Measurements from ENCODE around the gene CNPY1.

CNPY1 gene

GRCh38 chr7:155589001-155589980 is 42.9 kb upstream of the CNPY1 start:
- Mint-ChIP-seq H3K4me1 (peaks cover 16% of the 10 kb centered on the region), H3K4me3 (no peak overlapping the region), H3K36me3 (ENCODE audit: low read depth) (no peaks in the 10 kb centered on the region), H3K27me3 (ENCODE audit: low read depth, poor library complexity) (peaks cover 31% of the 10 kb centered on the region), H3K27ac (no peak overlapping the region), H3K9me3 (no peaks in the 10 kb centered on the region)
- TF ChIP-seq CTCF (IDR thresholded peaks at IDR 0.05): no peak
- no peak for DNase-seq

- H3K27ac Mint-ChIP-seq: no peak overlapping the region
- H3K36me3 Mint-ChIP-seq (ENCODE audit: low read depth): no peaks in the 10 kb centered on the region
- TF ChIP-seq CTCF (IDR thresholded peaks at IDR 0.05): no peak
- no peaks in the 10 kb centered on the region for H3K9me3 Mint-ChIP-seq
- peaks cover 36% of the 10 kb centered on the region for H3K27me3 Mint-ChIP-seq (ENCODE audit: low read depth, poor library complexity)
- H3K4me3 Mint-ChIP-seq: no peak overlapping the region
- no peak for DNase-seq
- H3K4me1 Mint-ChIP-seq: peaks cover 16% of the 10 kb centered on the region
Observed at GRCh38 chr7:155588468-155588998, 42.2 kb upstream of the CNPY1 start.

GRCh38 chr7:155587486-155587885 is 41.1 kb upstream of the CNPY1 start:
- Mint-ChIP-seq H3K9me3 (no peaks in the 10 kb centered on the region), H3K27me3 (ENCODE audit: low read depth, poor library complexity) (peaks cover 39% of the 10 kb centered on the region), H3K36me3 (ENCODE audit: low read depth) (no peaks in the 10 kb centered on the region), H3K4me1 (peaks cover 13% of the 10 kb centered on the region), H3K4me3 (no peak overlapping the region), H3K27ac (no peak overlapping the region)
- DNase-seq: no peak
- TF ChIP-seq CTCF (IDR thresholded peaks at IDR 0.05): no peak

GRCh38 chr7:155586843-155587440 is 40.6 kb upstream of the CNPY1 start:
- peaks cover 39% of the 10 kb centered on the region for H3K27me3 Mint-ChIP-seq (ENCODE audit: low read depth, poor library complexity)
- DNase-seq: no peak

GRCh38 chr7:155585951-155586350 is 39.6 kb upstream of the CNPY1 start:
- Mint-ChIP-seq H3K9me3 (no peaks in the 10 kb centered on the region), H3K4me1 (peaks cover 11% of the 10 kb centered on the region), H3K27me3 (ENCODE audit: low read depth, poor library complexity) (peaks cover 39% of the 10 kb centered on the region), H3K27ac (no peak overlapping the region), H3K36me3 (ENCODE audit: low read depth) (no peaks in the 10 kb centered on the region), H3K4me3 (no peak overlapping the region)
- no peak for DNase-seq
- TF ChIP-seq CTCF (IDR thresholded peaks at IDR 0.05): no peak

More at GRCh38 chr7:155586843-155587440, 40.6 kb upstream of the CNPY1 start:
- Mint-ChIP-seq H3K4me1 (peaks cover 11% of the 10 kb centered on the region), H3K36me3 (ENCODE audit: low read depth) (no peaks in the 10 kb centered on the region), H3K9me3 (no peaks in the 10 kb centered on the region), H3K4me3 (no peak overlapping the region), H3K27ac (no peak overlapping the region)
- no peak for TF ChIP-seq CTCF (IDR thresholded peaks at IDR 0.05)
